Loucy (cell line): ENCODE data around the gene CSTF2T.

ENCODE experiments used
- H2AFZ ChIP-seq: fragments of 200-600 bp; sonication (generic); 2 replicates; pipeline ENCODE4 v1.6.0; 2016; ENCODE audit warnings: antibody characterized with exemption, mild to moderate bottlenecking, low read length, moderate library complexity
- H3F3A ChIP-seq: fragments of 200-600 bp; 2 replicates; pipeline ENCODE4 v1.6.0; 2016; ENCODE audit warnings: antibody characterized with exemption, low read depth, mild to moderate bottlenecking
- H3K27me3 ChIP-seq: fragments of 200-600 bp; sonication (generic); 2 replicates; pipeline ENCODE4 v1.6.1; 2014; ENCODE audit warnings: low read length, mild to moderate bottlenecking; ENCODE audit not compliant: insufficient read depth, poor library complexity, severe bottlenecking
- H3K36me3 ChIP-seq: fragments of 200-600 bp; sonication (generic); 2 replicates; pipeline ENCODE4 v1.6.1; 2016; ENCODE audit warnings: low read length; ENCODE audit not compliant: insufficient read depth
- H3K4me1 ChIP-seq: fragments of 200-600 bp; sonication (generic); 2 replicates; pipeline ENCODE4 v1.5.1; 2014; ENCODE audit warnings: low read length, mild to moderate bottlenecking; ENCODE audit not compliant: insufficient read depth, poor library complexity, severe bottlenecking
- H3K4me2 ChIP-seq: fragments of 200-600 bp; sonication (generic); 2 replicates; pipeline ENCODE4 v1.6.0; 2014; ENCODE audit warnings: antibody characterized with exemption, low read length, low read depth, mild to moderate bottlenecking; ENCODE audit not compliant: poor library complexity, severe bottlenecking
- H3K4me3 ChIP-seq: fragments of 200-600 bp; sonication (generic); 2 replicates; pipeline ENCODE4 v1.5.1; 2014; ENCODE audit warnings: low read length, mild to moderate bottlenecking, mixed read lengths; ENCODE audit not compliant: poor library complexity, severe bottlenecking
- H3K79me2 ChIP-seq: fragments of 200-600 bp; sonication (generic); 2 replicates; pipeline ENCODE4 v1.6.1; 2014; ENCODE audit warnings: low read length; ENCODE audit not compliant: insufficient read depth
- H3K9ac ChIP-seq: fragments of 200-600 bp; sonication (generic); 2 replicates; pipeline ENCODE4 v1.6.0; 2014; ENCODE audit warnings: mild to moderate bottlenecking, low read depth, low read length, moderate library complexity; ENCODE audit not compliant: poor library complexity, severe bottlenecking
- H3K9me2 ChIP-seq: fragments of 200-600 bp; sonication (generic); replicated peaks from 2 replicates; pipeline ENCODE4 v1.6.1; 2016; ENCODE audit warnings: low read depth, low read length, mixed read lengths
- H3K9me3 ChIP-seq: fragments of 200-600 bp; sonication (generic); 2 replicates; pipeline ENCODE4 v1.6.1; 2014; ENCODE audit warnings: mild to moderate bottlenecking, antibody characterized with exemption, low read length, low read depth; ENCODE audit not compliant: insufficient read depth
- H4K20me1 ChIP-seq: fragments of 200-600 bp; sonication (generic); 2 replicates; pipeline ENCODE4 v1.6.0; 2014; ENCODE audit warnings: antibody characterized with exemption, low read length, mild to moderate bottlenecking; ENCODE audit not compliant: insufficient read depth, poor library complexity, severe bottlenecking
- CTCF ChIP-seq: fragments of 200-600 bp; sonication (generic); conservative IDR thresholded peaks from 2 replicates; pipeline ENCODE4 v1.5.1; 2014; ENCODE audit warnings: mild to moderate bottlenecking, antibody characterized with exemption, low read length
- EZH2phosphoT487 ChIP-seq: fragments of 200-600 bp; IDR thresholded peaks from 2 replicates; pipeline ENCODE4 v1.6.1; 2018; ENCODE audit warnings: antibody characterized with exemption, mild to moderate bottlenecking, moderate library complexity, borderline replicate concordance

The CSTF2T gene

GRCh38 chr10:51654918-51655317 is 44.5 kb downstream of the CSTF2T start:
- TF ChIP-seq CTCF, result no peak
- no peak for TF ChIP-seq EZH2phosphoT487
- Histone ChIP-seq H3K4me1 (no peaks in the 10 kb centered on the region), H3K27me3 (no peaks in the 10 kb centered on the region), H3K36me3 (no peaks in the 10 kb centered on the region), H3K9me3 (no peaks in the 10 kb centered on the region), H4K20me1 (no peaks in the 10 kb centered on the region), H3K9ac (no peak overlapping the region), H2AFZ (no peak overlapping the region), H3K79me2 (no peaks in the 10 kb centered on the region), H3K9me2 (no peaks in the 10 kb centered on the region), H3K4me2 (no peak overlapping the region), H3F3A (no peaks in the 10 kb centered on the region), H3K4me3 (no peak overlapping the region)

GRCh38 chr10:51653025-51653424 is 46.4 kb downstream of the CSTF2T start:
- Histone ChIP-seq H3K4me2 (no peak overlapping the region), H3K9ac (no peak overlapping the region), H3K4me1 (no peaks in the 10 kb centered on the region), H2AFZ (no peak overlapping the region), H3K27me3 (no peaks in the 10 kb centered on the region), H3K9me2 (no peaks in the 10 kb centered on the region), H3K36me3 (no peaks in the 10 kb centered on the region), H4K20me1 (no peaks in the 10 kb centered on the region), H3K79me2 (no peaks in the 10 kb centered on the region), H3K9me3 (no peaks in the 10 kb centered on the region), H3F3A (no peaks in the 10 kb centered on the region), H3K4me3 (no peak overlapping the region)
- TF ChIP-seq EZH2phosphoT487 (no peak), CTCF (no peak)

- Histone ChIP-seq H3K36me3 (no peaks in the 10 kb centered on the region), H3K79me2 (no peaks in the 10 kb centered on the region), H2AFZ (no peak overlapping the region), H3K9me3 (no peaks in the 10 kb centered on the region), H3K4me3 (no peak overlapping the region), H3K4me2 (no peak overlapping the region), H3K9ac (no peak overlapping the region), H4K20me1 (no peaks in the 10 kb centered on the region), H3K9me2 (no peaks in the 10 kb centered on the region), H3K4me1 (no peaks in the 10 kb centered on the region), H3K27me3 (no peaks in the 10 kb centered on the region), H3F3A (no peaks in the 10 kb centered on the region)
- TF ChIP-seq EZH2phosphoT487 (no peak), CTCF (no peak)
These were observed 48.3 kb downstream of the CSTF2T start for GRCh38 chr10:51651063-51651462.
